WTC11 (cell line): ENCODE results near the gene AP5Z1. TPM values are rescaled to one million over a fixed set of nuclear protein-coding genes. Genes with fewer than 3 reads are reported as not detected.
A peak's percentile ranks its signal among the peaks of the same experiment; 100 is the strongest.

Experiments used
- ATAC-seq: fragments of 200-7000 bp; cut with Tn5 transposase; 2 replicates; pipeline ENCODE4 v1.10.0; 2021; ENCODE audit warnings: mild to moderate bottlenecking, moderate library complexity
- CTCF ChIA-PET: fragments of 300-600 bp; sonication (Branson Sonifier 250); formaldehyde crosslinking; loops from one replicate; lab custom pipeline; 2021; ENCODE audit warnings: antibody characterized with exemption; lab: Charles Lee
- POLR2A ChIA-PET: fragments of 350-600 bp; sonication (Branson Sonifier 250); formaldehyde crosslinking; loops from one replicate; lab custom pipeline; 2021; ENCODE audit warnings: antibody characterized with exemption; lab: Charles Lee
- DNase-seq: peaks from one replicate; pipeline ENCODE4 v3.0.0; 2021; ENCODE audit warnings: low spot score
- H3K27ac Mint-ChIP-seq: 2 replicates; pipeline ENCODE4 v1.8.0; 2021; ENCODE audit warnings: mixed read lengths
- H3K27me3 Mint-ChIP-seq: 2 replicates; pipeline ENCODE4 v1.8.0; 2021; ENCODE audit warnings: low read depth, mild to moderate bottlenecking, moderate library complexity, mixed read lengths
- H3K36me3 Mint-ChIP-seq: 2 replicates; pipeline ENCODE4 v1.8.0; 2021; ENCODE audit warnings: mixed read lengths
- H3K4me1 Mint-ChIP-seq: 2 replicates; pipeline ENCODE4 v1.8.0; 2022; ENCODE audit warnings: mixed read lengths
- H3K4me3 Mint-ChIP-seq: 2 replicates; pipeline ENCODE4 v1.8.0; 2021; ENCODE audit warnings: mild to moderate bottlenecking, moderate library complexity, mixed read lengths
- H3K9me3 Mint-ChIP-seq: 2 replicates; pipeline ENCODE4 v1.8.0; 2021; ENCODE audit warnings: mixed read lengths
- CREB1 ChIP-seq: sonication (generic); formaldehyde crosslinking; IDR thresholded peaks from 2 replicates; pipeline ENCODE4 v1.8.0; 2023; ENCODE audit warnings: mild to moderate bottlenecking, missing genetic modification reagents
- ESRRA ChIP-seq: sonication (generic); formaldehyde crosslinking; IDR thresholded peaks from 2 replicates; pipeline ENCODE4 v1.8.1; 2022; ENCODE audit warnings: mild to moderate bottlenecking, missing genetic modification reagents, borderline replicate concordance
- FOXP1 ChIP-seq: sonication (generic); formaldehyde crosslinking; IDR thresholded peaks from 2 replicates; pipeline ENCODE4 v1.8.0; 2022; ENCODE audit warnings: missing genetic modification reagents, mild to moderate bottlenecking, moderate library complexity, borderline replicate concordance
- NFE2L1 ChIP-seq: sonication (generic); formaldehyde crosslinking; IDR thresholded peaks from 2 replicates; pipeline ENCODE4 v1.8.1; 2023; ENCODE audit warnings: missing genetic modification reagents
- NR1H2 ChIP-seq: sonication (generic); formaldehyde crosslinking; IDR thresholded peaks from 2 replicates; pipeline ENCODE4 v1.9.0; 2021; ENCODE audit warnings: mild to moderate bottlenecking, moderate library complexity, missing genetic modification reagents
- NR3C1 ChIP-seq: sonication (generic); formaldehyde crosslinking; conservative IDR thresholded peaks from 2 replicates; pipeline ENCODE4 v1.8.1; 2023; ENCODE audit warnings: low read depth, mild to moderate bottlenecking, missing genetic modification reagents
- ZBTB21 ChIP-seq: sonication (generic); formaldehyde crosslinking; IDR thresholded peaks from 2 replicates; pipeline ENCODE4 v1.8.1; 2023; ENCODE audit warnings: mild to moderate bottlenecking, missing genetic modification reagents, borderline replicate concordance
- total RNA-seq: library from RNA; stranded (reverse); gene quantifications from 3 replicates; pipeline ENCODE4 v1.2.3, GENCODE V29; 2021
- TF ChIP-seq, protein P1 (sequence below): fragments of 250-450 bp; sonication (Bioruptor Pico); IDR thresholded peaks from 2 replicates; pipeline ENCODE4 v1.9.0; 2021; ENCODE audit warnings: mild to moderate bottlenecking
- TF ChIP-seq, protein P2 (sequence below): sonication (generic); formaldehyde crosslinking; IDR thresholded peaks from 2 replicates; pipeline ENCODE4 v1.8.1; 2022; ENCODE audit warnings: missing genetic modification reagents, borderline replicate concordance
- TF ChIP-seq, protein P3 (sequence below): fragments of 200-600 bp; IDR thresholded peaks from 2 replicates; pipeline ENCODE4 v1.8.0; 2022; ENCODE audit warnings: antibody characterized with exemption
- TF ChIP-seq, protein P4 (sequence below): sonication (generic); formaldehyde crosslinking; IDR thresholded peaks from 2 replicates; pipeline ENCODE4 v1.8.1; 2022; ENCODE audit warnings: low read depth, missing genetic modification reagents, borderline replicate concordance

Gene AP5Z1
- total RNA-seq, 1 experiment from 2014 or later: 29.4 TPM

DNA sequence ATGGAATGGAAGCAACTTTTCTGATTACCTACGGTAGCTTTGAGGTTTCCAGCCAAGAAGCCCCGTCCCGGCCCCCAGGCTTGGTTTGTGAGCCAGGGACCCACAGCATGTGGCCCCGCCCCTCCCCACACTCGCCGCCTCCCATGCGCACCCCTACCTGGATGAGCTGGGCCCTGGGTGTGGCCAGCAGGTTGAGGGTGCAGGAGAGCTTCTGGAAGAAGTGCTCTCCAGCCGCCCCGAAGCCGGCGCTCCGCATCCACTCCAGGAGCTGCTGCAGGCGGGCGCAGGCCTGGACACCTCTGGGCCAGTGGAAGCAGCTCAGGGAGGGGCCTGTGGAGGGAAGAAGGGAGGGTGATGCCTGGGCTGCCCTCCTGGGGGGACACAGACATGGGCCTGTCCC lies 39.7 kb downstream of the AP5Z1 start (continued):
- TF ChIP-seq, protein P1, sequence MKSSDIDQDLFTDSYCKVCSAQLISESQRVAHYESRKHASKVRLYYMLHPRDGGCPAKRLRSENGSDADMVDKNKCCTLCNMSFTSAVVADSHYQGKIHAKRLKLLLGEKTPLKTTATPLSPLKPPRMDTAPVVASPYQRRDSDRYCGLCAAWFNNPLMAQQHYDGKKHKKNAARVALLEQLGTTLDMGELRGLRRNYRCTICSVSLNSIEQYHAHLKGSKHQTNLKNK (CRISPR knock-in tag): no peak
- TF ChIP-seq ZBTB21 (CRISPR knock-in tag) (no peak), NFE2L1 (CRISPR knock-in tag) (no peak), NR3C1 (CRISPR knock-in tag) (no peak), ESRRA (CRISPR knock-in tag) (no peak), NR1H2 (CRISPR knock-in tag) (no peak)
- TF ChIP-seq, protein P2, sequence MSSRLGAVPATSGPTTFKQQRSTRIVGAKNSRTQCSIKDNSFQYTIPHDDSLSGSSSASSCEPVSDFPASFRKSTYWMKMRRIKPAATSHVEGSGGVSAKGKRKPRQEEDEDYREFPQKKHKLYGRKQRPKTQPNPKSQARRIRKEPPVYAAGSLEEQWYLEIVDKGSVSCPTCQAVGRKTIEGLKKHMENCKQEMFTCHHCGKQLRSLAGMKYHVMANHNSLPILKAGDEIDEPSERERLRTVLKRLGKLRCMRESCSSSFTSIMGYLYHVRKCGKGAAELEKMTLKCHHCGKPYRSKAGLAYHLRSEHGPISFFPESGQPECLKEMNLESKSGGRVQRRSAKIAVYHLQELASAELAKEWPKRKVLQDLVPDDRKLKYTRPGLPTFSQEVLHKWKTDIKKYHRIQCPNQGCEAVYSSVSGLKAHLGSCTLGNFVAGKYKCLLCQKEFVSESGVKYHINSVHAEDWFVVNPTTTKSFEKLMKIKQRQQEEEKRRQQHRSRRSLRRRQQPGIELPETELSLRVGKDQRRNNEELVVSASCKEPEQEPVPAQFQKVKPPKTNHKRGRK (CRISPR knock-in tag): no peak

DNA sequence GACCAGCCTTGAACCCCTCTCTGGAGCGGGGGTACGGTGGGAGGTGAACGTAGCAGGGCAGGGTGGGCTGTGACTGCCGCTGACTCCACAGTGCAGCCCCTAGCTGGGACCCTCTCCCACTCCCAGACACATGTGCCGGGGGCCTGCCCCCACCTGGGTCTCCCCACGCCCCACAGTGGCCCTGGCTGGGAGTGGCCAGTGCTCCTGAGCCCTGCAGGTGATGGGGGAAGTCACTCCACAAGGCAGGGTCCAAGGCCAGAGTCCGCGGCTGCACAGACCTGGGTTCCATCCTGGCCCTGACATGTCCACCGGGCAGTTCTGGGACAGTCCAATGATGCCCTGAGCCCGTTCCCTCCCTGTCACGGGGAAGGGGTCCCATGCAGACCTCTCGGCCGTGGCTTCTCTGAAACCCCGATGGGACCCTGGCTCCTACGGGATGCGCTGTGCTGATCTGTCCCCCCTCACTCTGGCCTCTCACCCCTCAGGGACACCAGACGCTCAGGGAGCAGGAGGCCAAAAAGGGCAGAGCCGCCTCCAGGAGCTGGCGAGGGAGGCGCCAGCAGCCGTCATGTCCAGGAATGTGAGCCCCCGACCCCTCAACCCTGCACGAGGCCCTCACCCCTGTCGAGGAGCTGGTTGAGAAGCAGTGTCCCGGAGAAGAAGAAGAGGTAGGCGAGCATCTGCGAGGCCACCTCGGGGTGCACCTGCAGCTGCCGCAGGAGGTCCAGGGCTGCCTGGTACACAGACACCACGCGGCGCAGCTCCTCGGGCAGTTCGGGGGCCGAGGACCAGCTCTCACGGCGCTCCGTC lies 40.4 kb downstream of the AP5Z1 start:
- Mint-ChIP-seq H3K4me3 (no peak overlapping the region), H3K27me3 (peaks cover 4% of the 10 kb centered on the region; the same call in 1 of the 2 replicates), H3K27ac (no peak overlapping the region), H3K36me3 (peaks cover 3% of the 10 kb centered on the region; the same call in 1 of the 2 replicates), H3K4me1 (no peaks in the 10 kb centered on the region), H3K9me3 (peaks cover 7% of the 10 kb centered on the region)
- POLR2A ChIA-PET: no interaction called here
- DNase-seq (peak; percentile 56), ATAC-seq (peak; percentile 72)
- TF ChIP-seq, protein P3, sequence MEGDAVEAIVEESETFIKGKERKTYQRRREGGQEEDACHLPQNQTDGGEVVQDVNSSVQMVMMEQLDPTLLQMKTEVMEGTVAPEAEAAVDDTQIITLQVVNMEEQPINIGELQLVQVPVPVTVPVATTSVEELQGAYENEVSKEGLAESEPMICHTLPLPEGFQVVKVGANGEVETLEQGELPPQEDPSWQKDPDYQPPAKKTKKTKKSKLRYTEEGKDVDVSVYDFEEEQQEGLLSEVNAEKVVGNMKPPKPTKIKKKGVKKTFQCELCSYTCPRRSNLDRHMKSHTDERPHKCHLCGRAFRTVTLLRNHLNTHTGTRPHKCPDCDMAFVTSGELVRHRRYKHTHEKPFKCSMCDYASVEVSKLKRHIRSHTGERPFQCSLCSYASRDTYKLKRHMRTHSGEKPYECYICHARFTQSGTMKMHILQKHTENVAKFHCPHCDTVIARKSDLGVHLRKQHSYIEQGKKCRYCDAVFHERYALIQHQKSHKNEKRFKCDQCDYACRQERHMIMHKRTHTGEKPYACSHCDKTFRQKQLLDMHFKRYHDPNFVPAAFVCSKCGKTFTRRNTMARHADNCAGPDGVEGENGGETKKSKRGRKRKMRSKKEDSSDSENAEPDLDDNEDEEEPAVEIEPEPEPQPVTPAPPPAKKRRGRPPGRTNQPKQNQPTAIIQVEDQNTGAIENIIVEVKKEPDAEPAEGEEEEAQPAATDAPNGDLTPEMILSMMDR: peak; percentile 19; the same call in 1 of the 2 replicates
- TF ChIP-seq, protein P4, sequence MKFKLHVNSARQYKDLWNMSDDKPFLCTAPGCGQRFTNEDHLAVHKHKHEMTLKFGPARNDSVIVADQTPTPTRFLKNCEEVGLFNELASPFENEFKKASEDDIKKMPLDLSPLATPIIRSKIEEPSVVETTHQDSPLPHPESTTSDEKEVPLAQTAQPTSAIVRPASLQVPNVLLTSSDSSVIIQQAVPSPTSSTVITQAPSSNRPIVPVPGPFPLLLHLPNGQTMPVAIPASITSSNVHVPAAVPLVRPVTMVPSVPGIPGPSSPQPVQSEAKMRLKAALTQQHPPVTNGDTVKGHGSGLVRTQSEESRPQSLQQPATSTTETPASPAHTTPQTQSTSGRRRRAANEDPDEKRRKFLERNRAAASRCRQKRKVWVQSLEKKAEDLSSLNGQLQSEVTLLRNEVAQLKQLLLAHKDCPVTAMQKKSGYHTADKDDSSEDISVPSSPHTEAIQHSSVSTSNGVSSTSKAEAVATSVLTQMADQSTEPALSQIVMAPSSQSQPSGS (CRISPR knock-in tag): no peak
- CTCF ChIA-PET: interaction anchor here (0.7 to 3.4 kb wide), 11 partner anchors 10 to 273 kb away, joined by 3 to 47 read pairs (median 4); partner anchors contain the start of gene RADIL

DNA sequence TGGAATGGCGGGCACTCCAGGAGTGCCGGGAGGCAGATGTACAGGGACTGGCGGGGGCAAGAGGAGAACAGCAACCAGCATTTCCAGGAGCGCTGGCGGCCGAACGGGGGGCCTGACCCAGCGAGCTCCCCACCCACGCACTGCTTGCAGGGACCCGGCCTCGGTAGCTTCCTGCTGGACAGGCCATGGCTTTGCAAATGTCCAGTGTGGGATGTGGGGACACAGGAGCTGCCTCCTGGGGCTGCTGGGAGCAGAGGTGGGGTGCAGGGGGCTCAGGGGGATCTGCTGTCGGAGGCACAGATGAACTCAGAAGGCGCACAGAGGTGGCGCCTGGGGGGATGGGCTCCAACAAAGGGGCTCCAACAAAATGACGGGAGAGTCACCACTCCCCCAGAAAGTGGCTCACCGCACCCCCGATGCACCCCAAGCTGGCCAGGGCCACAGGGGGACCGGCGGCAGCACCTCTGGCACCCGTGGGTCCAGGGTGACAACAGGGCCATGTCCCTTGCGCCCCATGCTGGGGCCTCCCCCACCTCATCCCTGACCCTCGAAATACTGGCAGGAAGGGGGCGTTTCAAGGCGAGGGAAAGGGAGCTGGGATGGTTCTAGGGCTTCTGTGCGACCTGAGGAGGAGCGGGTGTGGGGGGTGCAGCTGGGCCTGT lies 41.1 kb downstream of the AP5Z1 start:
- ChIA-PET POLR2A (no interaction called here), CTCF (interaction anchor here (0.8 to 4.7 kb wide), 8 partner anchors 13 to 67 kb away, joined by 3 to 47 read pairs (median 10); partner anchors contain the start of gene RADIL)
- no peak for TF ChIP-seq CREB1 (CRISPR knock-in tag)
- TF ChIP-seq FOXP1 (CRISPR knock-in tag): 0 out of 2 replicates have a peak, but pooled peaks have one; percentile 24

More for the DNA sequence above, 41.1 kb downstream of the AP5Z1 start:
- Mint-ChIP-seq H3K27me3 (peaks cover 4% of the 10 kb centered on the region; the same call in 1 of the 2 replicates), H3K4me1 (no peaks in the 10 kb centered on the region), H3K4me3 (no peak overlapping the region), H3K9me3 (peaks cover 7% of the 10 kb centered on the region), H3K27ac (no peak overlapping the region), H3K36me3 (peaks cover 3% of the 10 kb centered on the region; the same call in 1 of the 2 replicates)
- DNase-seq (no peak), ATAC-seq (no peak)
